Measurements from ENCODE around the gene LHFPL3.

The LHFPL3 gene

DNA sequence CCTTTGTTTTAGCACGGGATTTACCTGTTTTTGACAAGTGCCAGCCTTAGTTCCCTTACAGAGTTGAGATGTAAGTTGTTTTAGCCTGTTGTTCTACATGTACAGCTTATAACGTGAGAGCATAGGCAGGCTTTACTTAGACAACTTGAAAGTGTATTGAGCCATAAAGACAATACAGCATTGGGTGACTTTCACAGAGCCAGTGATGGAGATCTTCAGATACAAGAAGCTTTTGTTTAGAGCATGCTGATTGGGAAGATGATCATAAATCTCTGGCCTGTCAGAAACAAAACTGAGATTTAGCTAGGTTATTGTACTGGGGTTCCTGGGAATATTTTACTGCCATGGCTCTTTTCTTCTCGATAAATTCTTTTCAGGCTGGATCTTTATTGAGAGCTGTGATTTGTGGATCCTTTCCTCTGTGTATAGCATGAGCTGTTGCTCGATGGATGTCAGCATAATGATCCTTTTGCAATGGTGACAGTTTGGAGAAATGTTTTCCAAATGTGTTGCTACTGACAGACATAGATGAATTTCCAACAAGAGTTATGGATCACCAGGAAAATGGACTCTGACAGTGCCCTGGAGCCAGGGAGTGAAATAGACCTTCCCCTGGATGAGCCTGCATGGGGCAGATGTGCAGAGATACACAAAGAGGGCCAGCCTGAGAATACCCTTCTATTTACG is 30.2 kb downstream of the LHFPL3 start:
- no peak overlapping the region for H3K18ac ChIP-seq (ENCODE audit: low read length)
- no peaks in the 10 kb centered on the region for H3K79me1 ChIP-seq (ENCODE audit: low read length)
- no peak overlapping the region for H4K5ac ChIP-seq (ENCODE audit: low read length)
- no peak overlapping the region for H3K4ac ChIP-seq (ENCODE audit: low read depth, low read length)
- no peak overlapping the region for H2BK5ac ChIP-seq (ENCODE audit: low read length)
- DNase-seq, result no peak
- no peak overlapping the region for H4K8ac ChIP-seq (ENCODE audit: low read depth, low read length)
- H3K23ac ChIP-seq (ENCODE audit: low read length), result no peak overlapping the region
- no peak overlapping the region for H2BK15ac ChIP-seq (replicated peaks; ENCODE audit: low read depth)
- no CpG with 5 or more reads among the region's 5 CpGs for WGBS (ENCODE audit: extremely low coverage, insufficient coverage, low lambda C conversion rate)
- H3K4me2 ChIP-seq (ENCODE audit: low read length), result no peak overlapping the region
- no peak overlapping the region for H3K56ac ChIP-seq (ENCODE audit: low read length)
- H3K4me1 ChIP-seq (ENCODE audit: control insufficient read depth, low read depth, low read length), result peaks cover 3% of the 10 kb centered on the region
- H3K36me3 ChIP-seq (ENCODE audit: control insufficient read depth, insufficient read depth, low read length), result no peaks in the 10 kb centered on the region
- no peak overlapping the region for H2BK120ac ChIP-seq (ENCODE audit: low read depth, low read length)
- H3K27me3 ChIP-seq (ENCODE audit: insufficient read depth, low read length, poor library complexity), result no peaks in the 10 kb centered on the region
- H3K79me2 ChIP-seq (ENCODE audit: control insufficient read depth, insufficient read depth, low read length), result no peaks in the 10 kb centered on the region
- H3K27ac ChIP-seq (ENCODE audit: low read depth, low read length), result no peak overlapping the region
- no peak overlapping the region for H3K4me3 ChIP-seq (ENCODE audit: low read length)
- H3K9ac ChIP-seq (ENCODE audit: low read length), result no peak overlapping the region
- no peak overlapping the region for H2AK5ac ChIP-seq (ENCODE audit: low read length)

DNA sequence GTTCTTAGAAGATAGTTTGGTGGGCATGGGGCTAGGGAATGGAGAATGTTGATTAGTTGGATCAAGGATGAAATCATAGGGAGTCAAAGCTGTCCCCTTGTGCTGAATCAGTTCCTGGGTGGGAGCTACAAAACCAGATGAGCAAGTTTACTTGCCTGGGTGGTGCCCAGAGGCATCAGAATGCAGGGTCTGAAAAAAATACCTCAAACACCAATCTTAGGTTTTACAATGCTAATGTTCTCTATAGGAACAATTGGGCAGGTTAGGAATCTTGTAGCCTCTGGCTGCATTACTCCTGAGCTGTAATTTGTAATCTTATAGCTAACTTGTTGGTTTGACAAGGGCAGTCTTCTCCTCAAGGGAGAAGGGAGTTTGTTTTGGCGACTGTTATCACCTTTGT is 34.4 kb downstream of the LHFPL3 start:
- no peak overlapping the region for H2BK120ac ChIP-seq (ENCODE audit: low read depth, low read length)
- H3K18ac ChIP-seq (ENCODE audit: low read length), result no peak overlapping the region
- no peaks in the 10 kb centered on the region for H3K36me3 ChIP-seq (ENCODE audit: control insufficient read depth, insufficient read depth, low read length)
- no peak overlapping the region for H3K27ac ChIP-seq (ENCODE audit: low read depth, low read length)
- H2AK5ac ChIP-seq (ENCODE audit: low read length), result no peak overlapping the region
- no peak overlapping the region for H3K4ac ChIP-seq (ENCODE audit: low read depth, low read length)
- H2BK15ac ChIP-seq (replicated peaks; ENCODE audit: low read depth), result no peak overlapping the region
- no peak overlapping the region for H4K5ac ChIP-seq (ENCODE audit: low read length)
- no peak overlapping the region for H4K8ac ChIP-seq (ENCODE audit: low read depth, low read length)
- no peak overlapping the region for H3K9ac ChIP-seq (ENCODE audit: low read length)
- H3K23ac ChIP-seq (ENCODE audit: low read length), result no peak overlapping the region
- peak; percentile 77 for DNase-seq
- no CpG with 5 or more reads among the region's 1 CpG for WGBS (ENCODE audit: extremely low coverage, insufficient coverage, low lambda C conversion rate)
- H3K79me2 ChIP-seq (ENCODE audit: control insufficient read depth, insufficient read depth, low read length), result no peaks in the 10 kb centered on the region
- H3K79me1 ChIP-seq (ENCODE audit: low read length), result no peaks in the 10 kb centered on the region
- H3K4me3 ChIP-seq (ENCODE audit: low read length), result no peak overlapping the region
- no peak overlapping the region for H2BK5ac ChIP-seq (ENCODE audit: low read length)
- peaks cover 3% of the 10 kb centered on the region for H3K4me1 ChIP-seq (ENCODE audit: control insufficient read depth, low read depth, low read length)
- no peaks in the 10 kb centered on the region for H3K27me3 ChIP-seq (ENCODE audit: insufficient read depth, low read length, poor library complexity)
- no peak overlapping the region for H3K56ac ChIP-seq (ENCODE audit: low read length)
- H3K4me2 ChIP-seq (ENCODE audit: low read length), result no peak overlapping the region

DNA sequence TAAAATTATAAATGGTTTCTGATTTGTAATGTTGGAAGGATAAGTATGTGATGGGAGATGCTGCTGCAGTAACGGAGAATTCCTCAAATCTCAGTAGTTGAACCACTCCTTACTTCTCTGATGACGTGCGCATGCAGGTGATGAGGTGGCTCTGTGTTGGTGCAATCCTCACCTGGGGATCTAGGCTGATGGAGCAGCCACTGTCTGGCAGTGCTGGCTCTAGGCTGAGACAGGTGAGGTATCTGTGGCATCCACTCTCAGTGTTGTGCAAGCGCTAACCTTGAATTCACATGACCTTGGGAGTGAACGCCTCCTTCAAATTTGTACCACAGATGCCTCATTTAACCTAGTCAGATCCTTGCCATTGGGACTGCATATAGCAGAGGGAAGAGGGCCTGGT is 35.0 kb downstream of the LHFPL3 start:
- Histone ChIP-seq H3K56ac (ENCODE audit: low read length) (no peak overlapping the region), H3K27ac (ENCODE audit: low read depth, low read length) (no peak overlapping the region), H2BK120ac (ENCODE audit: low read depth, low read length) (no peak overlapping the region), H3K79me2 (ENCODE audit: control insufficient read depth, insufficient read depth, low read length) (no peaks in the 10 kb centered on the region), H3K9ac (ENCODE audit: low read length) (no peak overlapping the region), H2BK5ac (ENCODE audit: low read length) (peak overlapping the region; percentile 32), H2AK5ac (ENCODE audit: low read length) (no peak overlapping the region), H3K23ac (ENCODE audit: low read length) (peak overlapping the region; percentile 37), H3K4ac (ENCODE audit: low read depth, low read length) (no peak overlapping the region), H3K4me3 (ENCODE audit: low read length) (no peak overlapping the region), H2BK15ac (replicated peaks; ENCODE audit: low read depth) (no peak overlapping the region), H4K5ac (ENCODE audit: low read length) (no peak overlapping the region), H3K79me1 (ENCODE audit: low read length) (no peaks in the 10 kb centered on the region), H3K4me2 (ENCODE audit: low read length) (no peak overlapping the region), H3K18ac (ENCODE audit: low read length) (no peak overlapping the region), H4K8ac (ENCODE audit: low read depth, low read length) (no peak overlapping the region), H3K36me3 (ENCODE audit: control insufficient read depth, insufficient read depth, low read length) (no peaks in the 10 kb centered on the region), H3K4me1 (ENCODE audit: control insufficient read depth, low read depth, low read length) (peaks cover 3% of the 10 kb centered on the region), H3K27me3 (ENCODE audit: insufficient read depth, low read length, poor library complexity) (no peaks in the 10 kb centered on the region)
- peak; percentile 50 for DNase-seq
- no CpG with 5 or more reads among the region's 5 CpGs for WGBS (ENCODE audit: extremely low coverage, insufficient coverage, low lambda C conversion rate)

GRCh38 chr7:104366390-104366789 is 38.0 kb downstream of the LHFPL3 start:
- H3K4me3 ChIP-seq (ENCODE audit: low read length), result no peak overlapping the region
- H2BK15ac ChIP-seq (replicated peaks; ENCODE audit: low read depth), result no peak overlapping the region
- no peaks in the 10 kb centered on the region for H3K79me1 ChIP-seq (ENCODE audit: low read length)
- H3K4me2 ChIP-seq (ENCODE audit: low read length), result no peak overlapping the region
- H3K27ac ChIP-seq (ENCODE audit: low read depth, low read length), result no peak overlapping the region
- no peak overlapping the region for H3K23ac ChIP-seq (ENCODE audit: low read length)
- no peak overlapping the region for H3K4ac ChIP-seq (ENCODE audit: low read depth, low read length)
- H2BK120ac ChIP-seq (ENCODE audit: low read depth, low read length), result no peak overlapping the region
- H3K18ac ChIP-seq (ENCODE audit: low read length), result no peak overlapping the region
- DNase-seq, result no peak
- H3K79me2 ChIP-seq (ENCODE audit: control insufficient read depth, insufficient read depth, low read length), result no peaks in the 10 kb centered on the region
- peaks cover 3% of the 10 kb centered on the region for H3K4me1 ChIP-seq (ENCODE audit: control insufficient read depth, low read depth, low read length)
- no peak overlapping the region for H2BK5ac ChIP-seq (ENCODE audit: low read length)
- H3K27me3 ChIP-seq (ENCODE audit: insufficient read depth, low read length, poor library complexity), result no peaks in the 10 kb centered on the region
- H4K8ac ChIP-seq (ENCODE audit: low read depth, low read length), result no peak overlapping the region
- WGBS (ENCODE audit: extremely low coverage, insufficient coverage, low lambda C conversion rate), result no CpG with 5 or more reads among the region's 1 CpG
- no peak overlapping the region for H2AK5ac ChIP-seq (ENCODE audit: low read length)
- H4K5ac ChIP-seq (ENCODE audit: low read length), result no peak overlapping the region
- no peak overlapping the region for H3K56ac ChIP-seq (ENCODE audit: low read length)
- no peak overlapping the region for H3K9ac ChIP-seq (ENCODE audit: low read length)
- H3K36me3 ChIP-seq (ENCODE audit: control insufficient read depth, insufficient read depth, low read length), result no peaks in the 10 kb centered on the region

GRCh38 chr7:104367926-104368325 is 39.5 kb downstream of the LHFPL3 start:
- Histone ChIP-seq H2BK15ac (replicated peaks; ENCODE audit: low read depth) (no peak overlapping the region), H2BK120ac (ENCODE audit: low read depth, low read length) (no peak overlapping the region), H3K36me3 (ENCODE audit: control insufficient read depth, insufficient read depth, low read length) (no peaks in the 10 kb centered on the region), H3K27ac (ENCODE audit: low read depth, low read length) (no peak overlapping the region), H3K56ac (ENCODE audit: low read length) (no peak overlapping the region), H3K23ac (ENCODE audit: low read length) (no peak overlapping the region), H4K5ac (ENCODE audit: low read length) (no peak overlapping the region), H4K8ac (ENCODE audit: low read depth, low read length) (no peak overlapping the region), H3K4me1 (ENCODE audit: control insufficient read depth, low read depth, low read length) (peaks cover 3% of the 10 kb centered on the region), H2AK5ac (ENCODE audit: low read length) (no peak overlapping the region), H3K4ac (ENCODE audit: low read depth, low read length) (no peak overlapping the region), H3K27me3 (ENCODE audit: insufficient read depth, low read length, poor library complexity) (no peaks in the 10 kb centered on the region), H3K79me2 (ENCODE audit: control insufficient read depth, insufficient read depth, low read length) (no peaks in the 10 kb centered on the region), H3K79me1 (ENCODE audit: low read length) (no peaks in the 10 kb centered on the region), H3K9ac (ENCODE audit: low read length) (no peak overlapping the region), H3K4me2 (ENCODE audit: low read length) (no peak overlapping the region), H2BK5ac (ENCODE audit: low read length) (no peak overlapping the region), H3K18ac (ENCODE audit: low read length) (peak overlapping the region; percentile 39), H3K4me3 (ENCODE audit: low read length) (no peak overlapping the region)
- peak; percentile 25 for DNase-seq
